C4-2B (cell line): ENCODE results near the gene CD52.

Experiments used
- CTCF ChIP-seq: fragments of 450-650 bp; conservative IDR thresholded peaks from 2 replicates; pipeline ENCODE4 v1.5.1; 2017; ENCODE audit warnings: mild to moderate bottlenecking
- ZFX ChIP-seq: fragments of 450-650 bp; IDR thresholded peaks from 2 replicates; pipeline ENCODE4 v1.6.1; 2017

GRCh38 chr1:26361605-26362122, 43.9 kb downstream of the CD52 start:
- TF ChIP-seq CTCF (no peak), ZFX (no peak)
